OCI-LY3 (cell line): ENCODE measurements around the gene CCDC144A.
"Not testable (repeated sequence)": the region's sequence is repeated elsewhere in the genome, so short reads cannot be mapped to it uniquely, and the experiment has no call there.

Source experiments
- CTCF ChIP-seq: fragments of 200-600, 300-600 bp; sonication (generic); IDR thresholded peaks from 2 replicates; pipeline ENCODE4 v1.5.1; 2014; ENCODE audit warnings: antibody characterized with exemption, low read length, low read depth
- EZH2phosphoT487 ChIP-seq: fragments of 200-600 bp; shearing (Covaris generic); IDR thresholded peaks from 2 replicates; pipeline ENCODE4 v1.6.1; 2018; ENCODE audit warnings: antibody characterized with exemption, mixed run types, low read depth

DNA sequence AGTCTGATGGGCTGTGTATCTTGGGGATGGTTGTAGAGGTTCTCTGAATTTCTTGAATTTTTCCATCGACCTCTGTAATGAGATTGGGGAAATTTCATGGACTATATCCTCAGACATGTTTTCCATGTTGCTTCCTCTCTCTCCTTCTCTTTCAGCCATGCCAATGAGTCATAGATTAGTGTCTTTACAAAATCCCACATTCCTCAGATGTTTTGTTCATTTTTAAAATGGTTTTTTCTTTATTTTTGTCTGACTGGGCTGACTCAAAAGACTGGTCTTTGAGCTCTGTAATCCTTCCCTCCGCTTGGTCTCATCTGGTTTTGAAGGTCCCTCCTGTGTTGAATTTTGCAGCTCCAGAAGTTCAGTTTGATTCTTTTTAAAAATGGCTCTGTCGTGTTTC, 60.5 kb downstream of the CCDC144A start:
- TF ChIP-seq CTCF, EZH2phosphoT487: not testable (repeated sequence)
